Psoas muscle (tissue), 8 donors: ENCODE results near the gene NVL. TPM values are rescaled to one million over a fixed set of nuclear protein-coding genes. Genes with fewer than 3 reads are reported as not detected.
A peak's percentile ranks its signal among the peaks of the same experiment; 100 is the strongest.

Experiments
- ATAC-seq, 4 donors: fragments of 200-7000 bp; cut with Tn5 transposase; one replicate each; pipeline ENCODE4 v1.9.1; 2020; ENCODE audit warnings: moderate library complexity in 3 of 4, mild to moderate bottlenecking in 2 of 4
- DNase-seq, 2 donors: peaks; one replicate each; pipeline ENCODE4 v3.0.0-alpha.2; 2020
- H3K27ac ChIP-seq: fragments of 200-600 bp; one replicate; pipeline ENCODE4 v1.8.0; 2022
- H3K27me3 ChIP-seq, 3 donors: fragments of 200-600 bp in 1 of 3; one replicate each; pipeline versions ENCODE4 v1.6.1 to v1.8.0; 2013 to 2022; ENCODE audit warnings: low read length in 2 of 3, mild to moderate bottlenecking in 2 of 3, moderate library complexity in 1 of 3; ENCODE audit not compliant: insufficient read depth in 3 of 3
- H3K36me3 ChIP-seq, 2 donors: fragments of 200-600 bp in 1 of 2; one replicate each; pipeline versions ENCODE4 v1.6.1 to v1.8.0; 2013 to 2022; ENCODE audit warnings: low read depth in 1 of 2, mild to moderate bottlenecking in 1 of 2, moderate library complexity in 1 of 2; ENCODE audit not compliant: insufficient read depth in 1 of 2
- H3K4me1 ChIP-seq: fragments of 200-600 bp; one replicate; pipeline ENCODE4 v1.8.0; 2022
- H3K4me3 ChIP-seq: fragments of 200-600 bp; one replicate; pipeline ENCODE4 v1.8.0; 2022; ENCODE audit warnings: mild to moderate bottlenecking
- H3K9me3 ChIP-seq: fragments of 200-600 bp; one replicate; pipeline ENCODE4 v1.8.0; 2022
- WGBS, 3 donors: extraction: QIAGEN DNeasy Blood & Tissue Kit; methylation state at CpG; one replicate each; pipeline versions ENCODE4 v1.1.6 to v1.1.7; 2013; 5-methylcytosine and 5-hydroxymethylcytosine counted together
- intact Hi-C, 2 donors: fragments of 100-400 bp; cut with DNase I; formaldehyde crosslinking; loops; one replicate each; pipeline versions ENCODE4 v1.11.0 to v1.14.2; 2022
- polyA plus RNA-seq, 3 donors: library from polyadenylated mRNA; stranded (reverse); fragments of 200-250 nt; gene quantifications; one replicate each; pipeline ENCODE4 v1.2.3, GENCODE V29; 2013
- total RNA-seq, 4 donors: library from RNA; stranded (reverse); fragmentation: NEBNext Ultra II Directional in 2 of 4; extraction: Animal tissue kit (Norgen Biotek cat#: 25700) in 2 of 4; gene quantifications; one replicate each; pipeline versions ENCODE4 v1.2.1 to v1.2.4, GENCODE V29; 2021 to 2023
- TF ChIP-seq, protein P1 (sequence below): fragments of 200-600 bp; IDR thresholded peaks from one replicate; pipeline ENCODE4 v1.8.0; 2022; ENCODE audit warnings: antibody characterized with exemption
- donor health status: healthy with polysubstance abuse.
- donor health status: DM: no; HTN: no; CAD: no; lungs with moderate emphysema.
- donor health status: Bipolar disorder and iron deficiency.
- donor health status: healthy.
- donor health status: DM: yes; HTN: yes; CAD: no.
- donor health status: DM: no; HTN: no; CAD: no.
- donor health status: DM: no; HTN: no; CAD: no.
- donor health status: DM: yes; HTN: yes; CAD: no.

NVL gene
- total and polyA plus RNA-seq, 7 donors = 6.3 to 11.0 (median 8.2) TPM

DNA sequence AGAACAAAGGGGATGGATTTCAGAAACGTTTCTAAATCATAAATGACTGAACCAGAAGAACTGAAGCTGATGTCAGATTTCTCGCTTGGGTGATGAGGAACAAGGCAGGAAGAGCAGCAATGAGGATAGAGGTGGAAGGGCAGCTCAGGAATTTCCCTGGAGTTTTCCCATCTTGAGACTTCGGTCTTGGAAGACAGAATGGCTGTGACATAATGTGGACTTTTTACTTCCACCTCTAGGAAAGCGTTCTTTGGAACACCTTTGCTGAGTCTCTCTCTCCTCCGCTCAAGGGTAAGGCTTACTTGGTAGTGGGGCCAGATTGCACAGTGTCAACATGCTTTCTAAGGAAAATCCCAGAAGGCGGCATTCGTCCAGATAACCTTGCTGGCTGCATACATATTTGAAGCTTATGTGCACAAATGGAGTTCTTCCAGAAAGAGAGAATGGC is 110.3 kb downstream of the NVL start:
- 61 to 65% (median 64%) methylated on average over 7 of the region's 7 CpGs for WGBS, 3 donors
- no peak overlapping the region for H3K4me3 ChIP-seq
- no peaks in the 10 kb centered on the region for H3K36me3 ChIP-seq
- no peaks in the 10 kb centered on the region for H3K4me1 ChIP-seq
- intact Hi-C loops = no loop called here
- TF ChIP-seq, protein P1, sequence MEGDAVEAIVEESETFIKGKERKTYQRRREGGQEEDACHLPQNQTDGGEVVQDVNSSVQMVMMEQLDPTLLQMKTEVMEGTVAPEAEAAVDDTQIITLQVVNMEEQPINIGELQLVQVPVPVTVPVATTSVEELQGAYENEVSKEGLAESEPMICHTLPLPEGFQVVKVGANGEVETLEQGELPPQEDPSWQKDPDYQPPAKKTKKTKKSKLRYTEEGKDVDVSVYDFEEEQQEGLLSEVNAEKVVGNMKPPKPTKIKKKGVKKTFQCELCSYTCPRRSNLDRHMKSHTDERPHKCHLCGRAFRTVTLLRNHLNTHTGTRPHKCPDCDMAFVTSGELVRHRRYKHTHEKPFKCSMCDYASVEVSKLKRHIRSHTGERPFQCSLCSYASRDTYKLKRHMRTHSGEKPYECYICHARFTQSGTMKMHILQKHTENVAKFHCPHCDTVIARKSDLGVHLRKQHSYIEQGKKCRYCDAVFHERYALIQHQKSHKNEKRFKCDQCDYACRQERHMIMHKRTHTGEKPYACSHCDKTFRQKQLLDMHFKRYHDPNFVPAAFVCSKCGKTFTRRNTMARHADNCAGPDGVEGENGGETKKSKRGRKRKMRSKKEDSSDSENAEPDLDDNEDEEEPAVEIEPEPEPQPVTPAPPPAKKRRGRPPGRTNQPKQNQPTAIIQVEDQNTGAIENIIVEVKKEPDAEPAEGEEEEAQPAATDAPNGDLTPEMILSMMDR = no peak
- H3K27me3 ChIP-seq = no peaks in the 10 kb centered on the region
- H3K27ac ChIP-seq = no peak overlapping the region
- H3K9me3 ChIP-seq = no peaks in the 10 kb centered on the region
- DNase-seq (no peak), ATAC-seq (no peak)

DNA sequence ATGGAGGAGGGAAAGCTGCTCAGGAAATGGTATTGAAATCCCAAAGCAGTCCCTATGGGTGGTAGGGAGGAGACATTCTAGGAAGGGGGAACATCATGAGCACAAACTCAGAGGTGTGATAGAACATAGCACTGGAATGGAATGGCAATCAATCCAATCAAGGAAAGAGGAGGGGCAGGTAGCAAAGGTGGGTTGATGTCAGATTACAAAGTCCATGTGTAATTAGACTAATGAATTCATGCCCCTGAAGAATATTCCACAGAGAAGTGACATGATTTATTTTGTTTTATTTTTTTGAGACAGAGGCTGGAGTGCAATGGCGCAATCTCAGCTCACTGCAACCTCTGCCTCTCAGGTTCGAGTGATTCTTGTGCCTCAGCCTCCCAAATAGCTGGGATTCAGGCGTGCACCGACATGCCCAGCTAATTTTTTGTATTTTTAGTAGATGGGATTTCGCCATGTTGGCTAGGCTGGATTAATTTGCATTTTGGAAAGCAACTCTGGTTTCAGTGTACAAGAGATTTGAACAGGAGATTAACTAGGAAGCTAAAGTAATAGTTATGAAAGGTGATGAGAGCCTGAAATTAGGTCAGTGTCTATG is 110.9 kb downstream of the NVL start:
- intact Hi-C loops = no loop called here
- 60 to 67% (median 60%) methylated on average over 5 of the region's 5 CpGs for WGBS, 3 donors

DNA sequence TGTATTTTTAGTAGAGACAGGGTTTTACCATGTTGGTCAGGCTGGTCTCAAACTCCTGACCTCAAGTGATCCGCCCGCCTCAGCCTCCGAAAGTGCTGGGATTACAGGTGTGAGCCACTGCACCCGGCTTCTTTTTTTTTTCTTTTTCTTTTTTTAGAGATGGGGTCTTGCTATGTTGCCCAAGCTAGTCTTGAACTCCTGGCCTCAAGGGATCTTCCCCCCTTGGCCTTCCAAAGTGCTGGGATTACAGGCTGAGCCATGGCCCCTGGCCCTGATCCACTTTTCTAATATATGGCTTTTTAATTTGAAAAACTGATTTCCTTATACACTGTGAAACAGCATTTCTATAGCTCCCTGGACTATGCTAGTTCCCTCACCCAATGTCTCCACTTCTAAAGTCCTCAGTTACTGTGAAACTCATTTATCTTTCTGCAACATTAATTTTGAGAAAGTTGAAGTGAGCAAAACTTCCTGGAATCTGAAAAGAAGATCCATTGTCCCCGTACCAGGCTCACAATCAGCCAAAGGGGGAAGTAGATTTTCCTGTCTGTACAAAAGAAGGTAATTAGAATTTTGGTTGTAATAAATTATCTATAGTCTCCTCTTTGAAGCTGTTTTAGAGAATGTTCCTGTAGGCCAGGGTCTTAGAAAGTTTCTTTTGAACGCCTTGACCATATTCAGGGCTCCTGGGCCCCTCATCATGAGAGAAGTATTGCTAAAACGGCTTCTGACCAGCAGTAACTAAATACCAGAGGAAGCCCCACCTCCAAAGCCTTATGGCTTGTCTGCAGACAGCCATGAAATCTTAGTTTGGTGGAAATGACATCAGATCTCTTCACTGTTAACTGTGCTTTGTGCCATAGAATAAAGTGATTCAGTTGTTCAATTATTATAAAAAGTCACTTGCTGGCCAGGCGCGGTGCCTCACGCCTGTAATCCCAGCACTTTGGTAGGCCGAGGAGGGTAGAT is 112.0 kb downstream of the NVL start:
- no peak for DNase-seq
- H3K9me3 ChIP-seq = no peaks in the 10 kb centered on the region
- TF ChIP-seq, protein P1 = no peak
- no peak for ATAC-seq
- intact Hi-C loops = no loop called here
- 72 to 75% (median 74%) methylated on average over 11 of the region's 11 CpGs for WGBS, 3 donors
- no peaks in the 10 kb centered on the region for H3K4me1 ChIP-seq
- H3K27me3 ChIP-seq = no peaks in the 10 kb centered on the region
- no peak overlapping the region for H3K4me3 ChIP-seq
- H3K27ac ChIP-seq = peak overlapping the region; percentile 23
- H3K36me3 ChIP-seq = no peaks in the 10 kb centered on the region

More for the DNA sequence above, 110.9 kb downstream of the NVL start:
- H3K27ac ChIP-seq = no peak overlapping the region
- no peaks in the 10 kb centered on the region for H3K27me3 ChIP-seq
- ATAC-seq = no peak
- no peak overlapping the region for H3K4me3 ChIP-seq
- DNase-seq = no peak
- H3K9me3 ChIP-seq = no peaks in the 10 kb centered on the region
- H3K4me1 ChIP-seq = no peaks in the 10 kb centered on the region
- H3K36me3 ChIP-seq = no peaks in the 10 kb centered on the region
- TF ChIP-seq, protein P1 = no peak

DNA sequence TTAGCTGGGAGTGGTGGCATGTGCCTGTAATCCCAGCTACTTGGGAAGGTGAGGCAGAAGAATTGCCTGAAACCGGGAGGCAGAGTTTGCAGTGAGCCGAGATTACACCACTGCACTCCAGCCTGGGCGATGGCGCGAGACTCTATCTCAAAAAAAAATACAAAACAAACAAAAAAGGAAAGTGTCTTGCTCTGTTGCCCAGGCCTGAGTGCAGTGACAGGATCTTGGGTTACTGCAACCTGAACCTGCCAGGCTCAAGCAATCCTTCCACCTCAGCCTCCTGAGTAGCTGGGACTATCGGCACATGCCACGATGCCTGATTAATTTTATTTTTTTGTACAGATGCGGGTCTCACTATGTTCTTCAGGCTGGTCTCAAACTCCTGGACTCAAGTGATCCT is 113.6 kb downstream of the NVL start:
- ATAC-seq = no peak
- TF ChIP-seq, protein P1 = no peak
- H3K36me3 ChIP-seq = no peaks in the 10 kb centered on the region
- H3K4me3 ChIP-seq = no peak overlapping the region
- intact Hi-C loops = no loop called here
- no peaks in the 10 kb centered on the region for H3K27me3 ChIP-seq
- 82 to 92% (median 87%) methylated on average over 8 of the region's 8 CpGs for WGBS, 3 donors
- H3K27ac ChIP-seq = peak overlapping the region; percentile 46
- no peak for DNase-seq
- peaks cover 3% of the 10 kb centered on the region for H3K4me1 ChIP-seq
- H3K9me3 ChIP-seq = no peaks in the 10 kb centered on the region
